ENCODE data around the gene SOAT1. TPM values are rescaled to one million over a fixed set of nuclear protein-coding genes. Genes with fewer than 3 reads are reported as not detected.
A peak's percentile ranks its signal among the peaks of the same experiment; 100 is the strongest.
"Not testable (repeated sequence)": the region's sequence is repeated elsewhere in the genome, so short reads cannot be mapped to it uniquely, and the experiment has no call there.

Gene SOAT1
- 1 to 10 TPM; 1.7 to 8.0 (median 4.9) TPM for total RNA-seq

DNA sequence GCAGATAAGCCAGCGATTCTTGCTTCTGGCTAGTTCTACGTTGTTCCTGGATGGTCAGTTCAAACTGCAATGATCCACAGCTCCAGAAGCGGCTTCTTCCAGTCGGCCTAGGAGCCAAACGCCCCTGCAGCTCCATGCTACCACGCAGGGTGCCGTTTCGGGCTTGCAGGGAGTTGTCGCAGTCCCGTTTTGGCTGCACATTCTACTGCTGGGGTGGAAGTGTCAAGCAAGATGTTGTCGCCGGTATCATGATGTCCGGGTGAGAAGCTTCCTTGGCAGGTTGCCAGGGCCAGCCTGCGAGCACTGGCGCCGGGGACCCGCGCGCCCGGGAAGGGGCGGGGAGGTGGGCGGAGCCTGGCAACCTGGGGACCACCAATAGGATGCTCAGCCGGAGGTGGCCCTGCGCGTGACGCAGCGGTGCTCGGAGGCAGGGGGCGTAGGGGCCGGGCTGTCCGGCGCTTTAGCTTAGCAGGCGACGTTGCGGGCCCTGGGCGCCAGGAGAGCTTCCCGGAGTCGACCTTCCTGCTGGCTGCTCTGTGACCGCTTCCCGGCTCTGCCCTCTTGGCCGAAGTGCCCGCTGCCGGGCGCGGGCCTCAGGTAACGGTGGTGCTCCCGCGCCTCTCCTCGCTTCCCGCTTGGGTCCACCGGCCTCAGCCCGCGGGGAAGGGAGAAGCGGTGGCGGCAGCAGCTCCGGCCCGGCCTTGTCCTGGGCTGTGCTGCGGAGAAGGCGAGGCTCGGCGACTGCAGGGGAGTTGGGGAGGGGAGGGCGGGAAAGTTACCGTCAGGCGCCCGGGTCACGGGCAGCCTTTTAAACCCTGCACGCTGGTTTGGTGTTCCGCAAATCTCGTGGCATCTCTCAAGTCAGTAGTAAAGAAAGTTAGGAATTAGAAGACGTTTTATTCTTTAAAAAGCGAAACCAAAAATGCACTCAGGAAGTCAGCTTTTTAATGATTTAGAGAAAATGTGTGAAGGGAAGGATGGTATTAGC lies at the start of gene SOAT1:
Gene SOAT1, plus strand, starts transcription at position 458 of the 988 bp plus-strand sequence. CDS start 8,888 bp downstream, outside the sequence.
- Histone ChIP-seq H3K27ac (peak within 1 kb of the TSS; percentile 77 to 94 (median 90)), H3K9me3 (no peaks in the 10 kb centered on the region), H3K27me3 (no peaks in the 10 kb centered on the region), H3K4me3 (peak within 1 kb of the TSS; percentile 53 to 84 (median 76)), H3K4me1 (peaks cover 11 to 29% (median 16%) of the 10 kb centered on the region in 3 donors), H3K36me3 (no peaks in the 10 kb centered on the region)
- TF ChIP-seq CTCF (IDR thresholded peaks at IDR 0.05) = peak in 2 of 6 experiments; percentile 8 to 15
- peak in 3 of 4 donors; percentile 47 to 82 (median 76) for TF ChIP-seq POLR2A (IDR thresholded peaks at IDR 0.05)
- WGBS, 2 donors = 0% methylated on average over 13 to 19 of the region's 71 CpGs
- intact Hi-C loops (cut with DNase I) = no loop called here
- DNase-seq = peak; percentile 53

DNA sequence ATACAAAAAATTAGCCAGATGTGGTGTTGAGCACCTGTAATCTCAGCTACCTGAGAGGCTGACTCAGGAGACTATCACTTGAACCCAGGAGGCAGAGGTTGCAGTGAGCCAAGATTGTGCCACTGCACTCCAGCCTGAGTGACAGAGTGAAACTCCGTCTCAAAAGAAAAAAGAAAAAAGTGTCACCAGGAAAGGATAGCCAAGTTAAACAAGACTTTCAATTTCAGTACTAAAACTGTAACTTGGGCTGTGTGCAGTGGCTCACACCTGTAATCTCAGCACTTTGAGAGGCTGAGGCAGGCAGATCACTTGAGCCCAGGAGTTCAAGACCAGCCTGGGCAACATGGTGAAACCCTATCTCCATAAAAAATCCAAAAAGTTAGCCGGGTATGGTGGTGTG lies 48.2 kb upstream of the SOAT1 start:
- H3K36me3 ChIP-seq; H3K4me3 ChIP-seq; DNase-seq; H3K9me3 ChIP-seq; H3K27me3 ChIP-seq; H3K27ac ChIP-seq; intact Hi-C loops (cut with DNase I); H3K4me1 ChIP-seq: not testable (repeated sequence)
- WGBS, 2 donors = 56 to 64% methylated on average over 2 of the region's 2 CpGs

- DNase-seq = no peak
- Histone ChIP-seq H3K36me3 (no peaks in the 10 kb centered on the region), H3K9me3 (no peaks in the 10 kb centered on the region), H3K27ac (no peak overlapping the region), H3K27me3 (no peaks in the 10 kb centered on the region), H3K4me3 (no peak overlapping the region), H3K4me1 (no peaks in the 10 kb centered on the region)
- WGBS, 2 donors = 77 to 93% methylated on average over 9 of the region's 9 CpGs
- TF ChIP-seq POLR2A (IDR thresholded peaks at IDR 0.05) (no peak), CTCF (IDR thresholded peaks at IDR 0.05) (no peak)
- intact Hi-C loops (cut with DNase I) = no loop called here
Observed at GRCh38 chr1:179247923-179248322, 45.7 kb upstream of the SOAT1 start.

- Histone ChIP-seq H3K36me3 (no peaks in the 10 kb centered on the region), H3K9me3 (no peaks in the 10 kb centered on the region), H3K4me3 (no peak overlapping the region), H3K27me3 (no peaks in the 10 kb centered on the region), H3K27ac (no peak overlapping the region), H3K4me1 (no peaks in the 10 kb centered on the region)
- intact Hi-C loops (cut with DNase I) = no loop called here
- DNase-seq = no peak
- TF ChIP-seq POLR2A (IDR thresholded peaks at IDR 0.05) (no peak), CTCF (IDR thresholded peaks at IDR 0.05) (peak in 2 of 6 experiments; percentile 12 to 40)
- 21 to 50% methylated on average over 1 of the region's 1 CpG for WGBS, 2 donors
Observed at GRCh38 chr1:179251675-179252074, 41.9 kb upstream of the SOAT1 start.

- H3K27ac ChIP-seq = no peak overlapping the region
- no peak for DNase-seq
- H3K4me3 ChIP-seq = no peak overlapping the region
- WGBS, 2 donors = 80 to 87% methylated on average over 4 of the region's 4 CpGs
- intact Hi-C loops (cut with DNase I) = no loop called here
- no peaks in the 10 kb centered on the region for H3K27me3 ChIP-seq
- no peaks in the 10 kb centered on the region for H3K4me1 ChIP-seq
- no peaks in the 10 kb centered on the region for H3K36me3 ChIP-seq
- no peaks in the 10 kb centered on the region for H3K9me3 ChIP-seq
- TF ChIP-seq CTCF (IDR thresholded peaks at IDR 0.05) (no peak), POLR2A (IDR thresholded peaks at IDR 0.05) (no peak)
Observed at GRCh38 chr1:179252606-179253005, 41.0 kb upstream of the SOAT1 start.

Measured in esophagus squamous epithelium (tissue), 5 donors.